Activated CD4-positive, alpha-beta T cell treated with anti-CD3 and anti-CD28 coated beads for 48 hours (primary cell): ENCODE measurements around the gene TTC28.

Experiments used
- DNase-seq: peaks from one replicate; pipeline ENCODE4 v3.0.0-alpha.2; 2020

The TTC28 gene

GRCh38 chr22:28346308-28346707 lies 333.3 kb downstream of the TTC28 start:
- DNase-seq: no peak

GRCh38 chr22:28344918-28345703 lies 334.5 kb downstream of the TTC28 start:
- DNase-seq: no peak

GRCh38 chr22:28341001-28341400 lies 338.6 kb downstream of the TTC28 start:
- no peak for DNase-seq

- no peak for DNase-seq
These were observed 346.6 kb downstream of the TTC28 start for GRCh38 chr22:28333088-28333487.

GRCh38 chr22:28332410-28332809 lies 347.2 kb downstream of the TTC28 start:
- DNase-seq: no peak

- no peak for DNase-seq
These were observed 347.9 kb downstream of the TTC28 start for GRCh38 chr22:28331695-28332094.

GRCh38 chr22:28329186-28330073 lies 350.2 kb downstream of the TTC28 start:
- no peak for DNase-seq

- DNase-seq: no peak
These were observed 350.9 kb downstream of the TTC28 start for GRCh38 chr22:28328756-28329155.

GRCh38 chr22:28316014-28316413 lies 363.6 kb downstream of the TTC28 start:
- DNase-seq: no peak

GRCh38 chr22:28314959-28315358 lies 364.7 kb downstream of the TTC28 start:
- no peak for DNase-seq

GRCh38 chr22:28310299-28310698 lies 369.3 kb downstream of the TTC28 start:
- no peak for DNase-seq

GRCh38 chr22:28299753-28300152 lies 379.9 kb downstream of the TTC28 start:
- peak; percentile 5 for DNase-seq

GRCh38 chr22:28299309-28299708 lies 380.3 kb downstream of the TTC28 start:
- DNase-seq: no peak

- no peak for DNase-seq
These were observed 382.1 kb downstream of the TTC28 start for GRCh38 chr22:28297504-28297903.

GRCh38 chr22:28296452-28296851 lies 383.2 kb downstream of the TTC28 start:
- no peak for DNase-seq

GRCh38 chr22:28283068-28283654 lies 396.5 kb downstream of the TTC28 start:
- DNase-seq: no peak

- DNase-seq: no peak
These were observed 397.1 kb downstream of the TTC28 start for GRCh38 chr22:28282405-28283067.

- no peak for DNase-seq
These were observed 399.8 kb downstream of the TTC28 start for GRCh38 chr22:28279888-28280287.

- no peak for DNase-seq
These were observed 410.4 kb downstream of the TTC28 start for GRCh38 chr22:28269277-28269676.

- DNase-seq: no peak
These were observed 410.8 kb downstream of the TTC28 start for GRCh38 chr22:28268850-28269249.

- DNase-seq: no peak
These were observed 411.5 kb downstream of the TTC28 start for GRCh38 chr22:28268171-28268570.

GRCh38 chr22:28260619-28261018 lies 419.0 kb downstream of the TTC28 start:
- DNase-seq: no peak

GRCh38 chr22:28259774-28260312 lies 419.8 kb downstream of the TTC28 start:
- no peak for DNase-seq
